GM23338 (cell line): ENCODE measurements around the gene HDAC1.

Experiments
- CREB1 ChIP-seq: fragments of 250-450 bp; sonication (Bioruptor Pico); IDR thresholded peaks from 2 replicates; pipeline ENCODE4 v1.5.0; 2020; ENCODE audit warnings: low read depth, mild to moderate bottlenecking, moderate library complexity
- CTCF ChIP-seq, 2 experiments: fragments of 200-600 bp in 1 of 2; sonication (generic) in 1 of 2; conservative IDR thresholded peaks; 2 replicates each; pipeline versions ENCODE4 v1.5.1 to v1.6.1; 2016 to 2017; ENCODE audit warnings: antibody characterized with exemption in 2 of 2, low read depth in 2 of 2, mild to moderate bottlenecking in 2 of 2, moderate library complexity in 1 of 2
- EZH2 ChIP-seq: fragments of 200-600 bp; sonication (generic); IDR thresholded peaks from one replicate; pipeline ENCODE4 v1.8.0; 2017; ENCODE audit warnings: antibody characterized with exemption, mild to moderate bottlenecking, low read depth; ENCODE audit not compliant: unreplicated experiment
- EZH2phosphoT487 ChIP-seq: fragments of 200-600 bp; sonication (generic); IDR thresholded peaks from one replicate; pipeline ENCODE4 v1.8.1; 2018; ENCODE audit warnings: antibody characterized with exemption; ENCODE audit not compliant: unreplicated experiment
- JUNB ChIP-seq: IDR thresholded peaks from one replicate; pipeline ENCODE4 v1.6.1; 2016; ENCODE audit warnings: antibody characterized with exemption; ENCODE audit not compliant: unreplicated experiment
- POLR2AphosphoS5 ChIP-seq: IDR thresholded peaks from 2 replicates; pipeline ENCODE4 v1.6.1; 2016; ENCODE audit warnings: antibody characterized with exemption, low read depth
- STAT1 ChIP-seq: IDR thresholded peaks from one replicate; pipeline ENCODE4 v1.6.1; 2016; ENCODE audit warnings: antibody characterized with exemption; ENCODE audit not compliant: unreplicated experiment
- ZNF331 ChIP-seq: fragments of 250-450 bp; sonication (Bioruptor Pico); IDR thresholded peaks from 2 replicates; pipeline ENCODE4 v1.5.0; 2020; ENCODE audit warnings: low read depth, mild to moderate bottlenecking, moderate library complexity
- ZNF462 ChIP-seq: fragments of 250-450 bp; sonication (Bioruptor Pico); IDR thresholded peaks from 2 replicates; pipeline ENCODE4 v1.5.0; 2020; ENCODE audit warnings: mild to moderate bottlenecking, moderate library complexity
- TF ChIP-seq, protein P1 (sequence below): IDR thresholded peaks from one replicate; pipeline ENCODE4 v1.6.1; 2018; ENCODE audit warnings: antibody characterized with exemption; ENCODE audit not compliant: unreplicated experiment

DNA sequence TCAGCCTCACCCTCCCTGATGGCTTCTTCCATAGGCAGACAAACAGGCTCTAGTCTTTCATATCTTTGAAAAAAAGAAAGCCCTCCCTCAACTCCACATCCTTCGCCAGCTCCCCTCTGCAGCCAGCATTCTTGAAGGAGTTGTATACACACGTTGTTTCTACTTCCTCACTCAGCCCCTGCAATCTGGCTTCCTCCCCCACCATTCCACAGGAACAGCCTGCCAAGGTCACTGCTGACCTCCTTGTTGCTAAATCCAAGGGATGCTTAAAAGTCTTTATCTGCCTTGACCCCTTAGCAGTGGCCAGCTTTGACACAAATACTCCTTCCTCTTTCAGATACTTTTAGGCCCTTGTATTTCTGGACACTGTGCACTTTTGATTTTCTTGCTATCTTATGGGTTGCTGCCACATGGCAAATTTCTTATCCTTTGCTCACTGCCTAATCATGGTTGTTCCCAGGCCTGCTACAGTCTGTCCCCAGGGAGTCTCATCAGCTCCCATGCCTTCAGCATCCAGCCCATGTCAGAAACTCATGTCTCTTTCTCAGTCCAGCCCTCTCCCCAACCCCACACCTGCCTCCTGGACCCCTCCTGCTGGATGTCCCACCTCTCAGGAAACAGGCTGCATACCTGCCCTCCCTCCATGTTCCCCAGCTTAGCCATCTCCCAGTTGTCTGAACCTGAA lies 62.1 kb downstream of the HDAC1 start:
- TF ChIP-seq ZNF331 (no peak), EZH2phosphoT487 (no peak), CTCF (conservative IDR thresholded peaks at IDR 0.05; ENCODE audit: low read depth in 2 of 2) (no peak), EZH2 (no peak), STAT1 (no peak), JUNB (no peak), POLR2AphosphoS5 (no peak), CREB1 (no peak), ZNF462 (CRISPR knock-in tag) (no peak)
- TF ChIP-seq, protein P1, sequence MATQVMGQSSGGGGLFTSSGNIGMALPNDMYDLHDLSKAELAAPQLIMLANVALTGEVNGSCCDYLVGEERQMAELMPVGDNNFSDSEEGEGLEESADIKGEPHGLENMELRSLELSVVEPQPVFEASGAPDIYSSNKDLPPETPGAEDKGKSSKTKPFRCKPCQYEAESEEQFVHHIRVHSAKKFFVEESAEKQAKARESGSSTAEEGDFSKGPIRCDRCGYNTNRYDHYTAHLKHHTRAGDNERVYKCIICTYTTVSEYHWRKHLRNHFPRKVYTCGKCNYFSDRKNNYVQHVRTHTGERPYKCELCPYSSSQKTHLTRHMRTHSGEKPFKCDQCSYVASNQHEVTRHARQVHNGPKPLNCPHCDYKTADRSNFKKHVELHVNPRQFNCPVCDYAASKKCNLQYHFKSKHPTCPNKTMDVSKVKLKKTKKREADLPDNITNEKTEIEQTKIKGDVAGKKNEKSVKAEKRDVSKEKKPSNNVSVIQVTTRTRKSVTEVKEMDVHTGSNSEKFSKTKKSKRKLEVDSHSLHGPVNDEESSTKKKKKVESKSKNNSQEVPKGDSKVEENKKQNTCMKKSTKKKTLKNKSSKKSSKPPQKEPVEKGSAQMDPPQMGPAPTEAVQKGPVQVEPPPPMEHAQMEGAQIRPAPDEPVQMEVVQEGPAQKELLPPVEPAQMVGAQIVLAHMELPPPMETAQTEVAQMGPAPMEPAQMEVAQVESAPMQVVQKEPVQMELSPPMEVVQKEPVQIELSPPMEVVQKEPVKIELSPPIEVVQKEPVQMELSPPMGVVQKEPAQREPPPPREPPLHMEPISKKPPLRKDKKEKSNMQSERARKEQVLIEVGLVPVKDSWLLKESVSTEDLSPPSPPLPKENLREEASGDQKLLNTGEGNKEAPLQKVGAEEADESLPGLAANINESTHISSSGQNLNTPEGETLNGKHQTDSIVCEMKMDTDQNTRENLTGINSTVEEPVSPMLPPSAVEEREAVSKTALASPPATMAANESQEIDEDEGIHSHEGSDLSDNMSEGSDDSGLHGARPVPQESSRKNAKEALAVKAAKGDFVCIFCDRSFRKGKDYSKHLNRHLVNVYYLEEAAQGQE, result no peak
